DMS 273 treated with DMSO at 0.1 percent for 48 hours (cell line): Measurements from ENCODE around the gene ZNF490.
"Not testable (repeated sequence)": the region's sequence is repeated elsewhere in the genome, so short reads cannot be mapped to it uniquely, and the experiment has no call there.

Experiments used
- DNase-seq: peaks from one replicate; lab custom pipeline; 2025; lab: John Stamatoyannopoulos, UW

ZNF490 gene

DNA sequence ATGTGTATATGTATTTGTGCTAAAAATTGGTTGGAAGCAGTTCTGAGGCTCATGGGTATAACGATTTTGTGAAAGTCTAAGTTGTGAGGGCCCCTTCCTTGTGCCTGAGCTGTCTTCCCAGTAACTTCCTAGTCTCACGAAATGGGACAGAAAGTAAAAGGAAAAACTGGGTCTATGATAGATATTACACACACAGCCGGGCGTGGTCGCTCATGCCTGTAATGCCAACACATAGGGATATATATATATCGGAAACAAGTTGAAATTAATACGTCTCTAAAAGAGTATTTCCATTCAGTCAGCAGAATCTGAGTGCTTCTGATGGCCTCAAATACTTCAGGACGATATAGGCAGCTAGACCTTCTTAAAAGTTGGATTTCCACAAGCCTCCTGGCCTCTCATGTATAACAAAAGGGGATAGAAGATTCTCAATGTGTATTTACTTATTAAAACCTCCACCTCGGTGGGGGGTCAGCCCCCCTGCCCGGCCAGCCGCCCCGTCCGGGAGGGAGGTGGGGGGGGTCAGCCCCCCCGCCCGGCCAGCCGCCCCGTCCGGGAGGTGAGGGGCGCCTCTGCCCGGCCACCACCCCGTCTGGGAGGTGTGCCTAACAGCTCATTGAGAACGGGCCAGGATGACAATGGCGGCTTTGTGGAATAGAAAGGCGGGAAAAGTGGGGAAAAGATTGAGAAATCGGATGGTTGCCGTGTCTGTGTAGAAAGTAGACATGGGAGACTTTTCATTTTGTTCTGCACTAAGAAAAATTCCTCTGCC is 10.8 kb upstream of the ZNF490 start:
- DNase-seq: not testable (repeated sequence)

DNA sequence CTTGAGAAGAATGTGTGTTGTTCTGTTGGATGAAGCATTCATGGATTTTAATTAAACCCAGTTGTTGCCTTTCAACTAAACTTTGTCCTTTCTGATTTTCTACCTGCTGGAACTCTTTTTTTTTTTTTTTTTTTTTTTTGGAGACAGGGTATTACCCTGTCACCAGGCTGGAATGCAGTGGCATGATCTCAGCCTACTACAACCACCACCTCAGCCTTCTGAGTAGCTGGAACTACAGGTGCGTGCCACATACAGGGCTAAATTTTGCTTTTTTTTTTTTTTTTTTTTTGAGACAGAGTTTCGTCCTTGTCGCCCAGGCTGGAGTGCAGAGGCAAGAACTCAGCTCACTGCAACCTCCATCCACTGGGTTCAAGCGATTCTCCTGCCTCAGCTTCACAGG is 7.0 kb upstream of the ZNF490 start:
- no peak for DNase-seq

DNA sequence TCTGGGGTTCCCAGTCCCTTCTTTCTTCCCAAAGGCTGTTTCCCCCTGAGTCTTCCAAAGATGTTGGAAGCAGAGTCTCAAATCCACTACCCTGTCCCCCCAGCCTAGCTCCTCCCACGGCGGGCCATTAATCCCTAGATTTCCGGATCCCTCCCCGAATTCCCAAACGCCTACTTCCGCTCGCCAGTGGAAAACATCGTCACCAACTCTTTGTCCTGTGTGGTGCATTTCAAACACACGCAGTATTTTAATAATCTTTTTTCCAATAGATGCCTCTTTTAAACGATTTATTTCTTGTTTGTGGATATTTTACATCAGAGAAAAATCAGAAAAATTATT is 717 bp upstream of the ZNF490 start:
- peak; percentile 51 for DNase-seq

DNA sequence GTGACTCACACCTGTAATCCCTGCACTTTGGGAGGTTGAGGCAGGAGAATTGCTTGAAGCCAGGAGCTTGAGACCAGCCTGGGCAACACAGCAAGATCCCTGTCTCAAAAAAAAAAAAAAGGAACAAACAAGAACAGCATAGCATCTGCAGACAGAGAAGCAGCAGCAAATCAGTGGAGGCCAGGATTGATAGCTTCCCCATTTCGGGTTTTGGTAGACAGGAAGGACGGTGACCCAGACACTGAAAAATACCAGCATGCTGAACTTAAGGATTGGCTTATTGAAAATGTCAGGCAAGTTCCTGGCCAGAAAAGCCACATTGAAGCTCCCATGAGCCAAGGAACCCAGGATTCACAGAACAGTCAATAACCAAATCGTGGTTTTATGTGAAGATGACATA is 3.0 kb downstream of the ZNF490 start:
- DNase-seq: no peak

DNA sequence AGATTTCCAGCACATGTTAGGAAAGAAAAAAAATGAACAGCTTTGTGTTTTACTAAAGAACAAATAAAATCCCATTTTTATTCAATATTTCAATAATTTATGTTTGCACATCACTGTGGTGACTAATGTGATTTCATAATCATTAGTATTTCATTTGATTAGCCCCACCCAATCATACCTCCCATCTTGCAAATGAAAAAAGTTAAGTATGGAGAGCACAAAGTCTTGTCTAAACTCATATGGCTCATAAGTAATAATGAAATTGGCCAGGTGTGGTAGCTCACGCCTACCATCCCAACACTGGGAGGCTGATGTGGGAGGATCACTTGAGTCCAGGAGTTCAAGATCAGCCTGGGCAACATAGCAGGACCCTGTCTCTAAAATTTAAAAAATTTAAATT is 3.8 kb downstream of the ZNF490 start:
- no peak for DNase-seq

DNA sequence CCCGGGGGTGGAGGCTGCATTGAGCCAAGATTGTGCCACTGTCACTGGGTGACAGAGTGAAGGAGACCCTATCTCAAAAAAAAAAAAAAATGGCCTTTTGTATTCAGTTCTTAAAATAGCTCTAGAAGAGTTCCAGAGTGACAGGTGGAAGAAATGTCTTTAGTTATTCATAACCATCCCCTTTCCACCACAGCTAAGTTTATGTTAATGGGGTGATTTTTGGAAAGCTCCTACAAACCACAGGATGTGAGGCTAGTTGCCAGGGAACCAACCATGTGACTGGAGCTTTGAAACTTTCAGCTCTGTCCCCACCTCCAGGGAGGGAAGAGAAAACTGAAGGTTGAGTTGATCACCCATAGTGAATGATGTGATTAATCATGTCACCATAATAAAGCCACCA is 6.9 kb downstream of the ZNF490 start:
- no peak for DNase-seq

DNA sequence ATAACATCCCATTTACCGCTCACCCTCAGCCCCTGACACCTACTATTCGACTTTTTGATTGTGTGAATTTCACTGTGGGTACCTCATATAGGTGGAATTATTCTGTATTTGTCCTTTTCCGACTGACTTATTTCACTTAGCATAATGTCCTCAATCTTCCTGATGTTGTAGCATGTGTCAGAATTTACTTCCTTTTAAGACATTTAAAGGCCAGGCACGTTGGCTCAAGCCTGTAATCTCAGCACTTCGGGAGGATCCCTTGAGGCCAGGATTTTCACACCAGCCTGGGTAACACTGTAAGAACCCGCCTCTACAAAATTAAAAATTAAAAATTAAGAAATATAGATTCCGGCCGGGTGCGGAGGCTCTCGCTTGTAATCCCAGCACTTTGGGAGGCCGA is 13.0 kb downstream of the ZNF490 start:
- DNase-seq: no peak

DNA sequence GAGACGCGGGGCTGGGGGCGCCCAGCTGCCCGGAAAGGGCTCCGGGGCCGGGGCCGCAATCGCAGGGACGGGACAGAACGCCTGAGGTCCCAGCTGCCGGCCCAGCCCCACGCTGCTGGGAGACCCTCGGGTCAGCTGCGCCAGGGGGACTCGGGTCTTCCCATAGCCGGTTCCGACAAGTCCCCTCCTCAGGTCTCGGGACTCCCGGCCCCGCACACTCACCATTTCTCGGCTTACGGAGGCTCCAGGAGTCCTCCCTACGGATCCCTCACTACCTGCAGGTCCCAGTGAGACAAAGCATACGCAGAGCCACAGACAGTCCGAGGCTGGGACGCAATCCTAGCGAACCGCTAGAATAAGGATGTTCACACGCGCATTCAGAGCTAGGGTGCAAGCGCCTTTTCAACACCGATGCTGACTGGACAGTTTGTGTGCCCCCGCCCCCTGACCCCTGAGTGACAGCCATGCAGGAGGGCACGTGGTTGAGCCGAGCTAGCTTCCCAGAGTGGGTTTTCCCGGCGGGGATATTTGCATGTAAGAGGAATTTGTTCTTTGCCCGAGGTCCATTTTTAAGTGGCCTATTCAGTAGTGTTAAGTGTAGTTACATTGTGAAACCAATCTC is 13.6 kb downstream of the ZNF490 start:
- no peak for DNase-seq

DNA sequence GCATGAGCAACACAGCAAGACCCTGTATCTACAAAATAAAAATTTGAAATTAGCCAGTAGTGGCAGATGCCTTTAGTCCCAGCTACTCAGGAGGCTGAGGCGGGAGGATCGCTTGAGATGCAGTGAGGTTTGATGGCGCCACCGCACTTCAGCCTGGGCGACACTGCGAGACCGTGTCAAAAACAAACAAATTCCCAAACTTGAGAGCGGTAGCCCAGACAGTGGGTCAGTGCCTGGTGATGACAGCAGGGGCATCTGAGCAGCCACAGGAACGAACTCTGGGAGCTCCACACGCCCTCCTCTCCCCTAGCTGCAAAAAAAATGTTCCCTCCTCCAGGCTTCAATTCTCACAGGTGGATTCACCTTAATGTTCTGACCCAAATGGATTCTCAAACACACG is 14.1 kb downstream of the ZNF490 start:
- no peak for DNase-seq

DNA sequence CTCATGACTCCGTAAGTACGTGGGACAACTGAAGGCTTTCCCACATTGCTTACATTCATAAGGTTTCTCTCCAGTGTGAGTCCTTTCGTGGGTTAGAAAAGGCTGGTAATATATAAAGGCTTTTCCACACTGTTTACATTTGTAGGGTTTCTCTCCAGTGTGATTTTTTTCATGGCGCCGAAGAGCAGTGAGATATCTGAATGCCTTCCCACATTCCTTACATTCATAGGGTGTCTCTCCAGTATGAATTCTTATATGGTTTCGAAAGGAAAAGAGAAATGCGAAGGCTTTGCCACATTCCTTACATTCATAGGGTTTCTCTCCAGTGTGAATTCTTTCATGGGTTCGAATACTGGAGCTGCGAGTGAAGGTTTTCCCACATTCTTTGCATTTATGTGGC is 29.5 kb downstream of the ZNF490 start:
- no peak for DNase-seq

DNA sequence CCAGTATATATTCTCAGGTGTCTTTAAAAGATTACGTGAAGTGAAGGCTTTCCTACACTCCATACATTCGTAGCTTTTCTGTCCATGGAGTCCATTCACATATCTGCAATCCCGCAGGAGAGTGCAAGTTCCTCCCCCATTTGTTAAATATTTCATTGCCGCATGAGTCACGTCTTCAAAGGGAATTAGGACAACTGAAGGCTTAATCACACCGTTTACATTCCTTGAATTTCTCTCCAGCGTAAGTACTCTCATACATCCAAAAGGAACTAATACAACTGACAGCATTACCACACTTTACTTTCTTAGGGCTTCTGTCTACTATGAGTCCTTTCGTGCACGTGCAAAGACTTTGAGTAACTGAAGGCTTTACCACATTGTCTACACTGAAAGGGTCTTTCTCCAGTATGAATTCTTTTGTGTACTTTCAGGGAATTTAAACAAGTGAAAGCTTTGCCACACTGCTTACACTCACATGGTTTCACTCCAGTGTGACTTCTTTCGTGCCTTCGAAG is 30.4 kb downstream of the ZNF490 start:
- DNase-seq: no peak

DNA sequence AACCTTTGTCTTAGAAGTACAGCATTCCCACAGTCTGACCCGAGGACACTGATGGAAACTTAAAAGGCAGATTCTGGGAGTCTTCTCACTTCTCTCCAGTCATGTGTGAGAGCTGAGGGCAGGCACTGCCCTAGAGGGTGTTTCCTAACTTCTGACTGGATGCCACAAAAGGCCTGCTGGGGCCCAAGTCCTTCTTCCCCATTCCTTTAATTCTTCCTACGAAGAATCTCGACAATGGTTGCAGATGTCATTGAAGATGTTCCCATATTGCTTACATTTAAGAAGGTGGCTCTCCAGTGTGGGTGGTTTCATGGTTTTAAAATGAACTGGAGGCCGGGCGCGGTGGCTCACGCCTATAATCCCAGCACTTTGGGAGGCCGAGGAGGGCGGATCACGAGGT is 32.0 kb downstream of the ZNF490 start:
- DNase-seq: no peak

DNA sequence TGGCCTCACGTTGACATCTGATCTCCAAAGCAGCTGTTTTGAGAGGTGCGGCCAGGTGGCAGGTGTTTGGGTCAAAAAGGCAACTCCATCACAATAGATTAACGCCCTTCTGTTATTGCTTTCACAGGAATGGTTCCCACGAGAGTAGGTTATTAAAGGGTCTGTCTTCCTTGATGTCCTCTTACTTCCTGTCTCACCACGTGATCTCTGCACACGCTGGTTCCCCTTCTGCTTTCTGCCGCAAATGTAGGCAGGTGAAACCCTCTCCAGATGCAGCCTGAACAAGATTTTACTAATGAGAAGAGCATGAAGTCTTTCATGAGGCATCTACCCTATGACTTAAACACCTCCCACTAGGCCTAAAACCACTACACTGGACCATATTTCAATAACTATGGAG is 36.6 kb downstream of the ZNF490 start:
- DNase-seq: no peak

DNA sequence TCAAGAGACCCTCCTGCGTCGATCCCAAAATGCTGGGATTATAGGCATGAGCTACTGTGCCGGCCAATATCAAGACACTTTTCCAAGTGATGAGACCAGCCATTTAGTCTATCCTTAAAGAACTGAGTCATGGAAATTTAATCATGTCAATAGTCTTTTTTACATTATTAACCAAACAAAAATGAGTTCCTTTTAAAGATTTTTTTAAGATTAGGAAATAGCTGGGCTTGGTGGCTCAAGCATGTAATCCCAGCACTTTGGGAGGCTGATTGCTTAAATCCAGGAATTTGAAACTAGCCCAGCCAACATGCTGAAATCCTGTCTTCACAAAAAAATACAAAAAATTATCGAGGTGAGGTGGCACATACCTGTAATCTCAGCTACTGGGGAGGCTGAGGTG is 42.7 kb downstream of the ZNF490 start:
- DNase-seq: no peak

DNA sequence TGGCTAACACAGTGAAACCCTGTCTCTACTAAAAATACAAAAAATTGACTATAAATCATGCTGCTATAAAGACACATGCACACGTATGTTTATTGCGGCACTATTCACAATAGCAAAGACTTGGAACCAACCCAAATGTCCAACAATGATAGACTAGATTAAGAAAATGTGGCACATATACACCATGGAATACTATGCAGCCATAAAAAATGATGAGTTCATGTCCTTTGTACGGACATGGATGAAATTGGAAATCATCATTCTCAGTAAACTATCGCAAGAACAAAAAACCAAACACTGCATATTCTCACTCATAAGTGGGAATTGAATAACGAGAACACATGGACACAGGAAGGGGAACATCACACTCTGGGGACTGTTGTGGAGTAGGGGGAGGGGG is 44.2 kb downstream of the ZNF490 start:
- DNase-seq: not testable (repeated sequence)

DNA sequence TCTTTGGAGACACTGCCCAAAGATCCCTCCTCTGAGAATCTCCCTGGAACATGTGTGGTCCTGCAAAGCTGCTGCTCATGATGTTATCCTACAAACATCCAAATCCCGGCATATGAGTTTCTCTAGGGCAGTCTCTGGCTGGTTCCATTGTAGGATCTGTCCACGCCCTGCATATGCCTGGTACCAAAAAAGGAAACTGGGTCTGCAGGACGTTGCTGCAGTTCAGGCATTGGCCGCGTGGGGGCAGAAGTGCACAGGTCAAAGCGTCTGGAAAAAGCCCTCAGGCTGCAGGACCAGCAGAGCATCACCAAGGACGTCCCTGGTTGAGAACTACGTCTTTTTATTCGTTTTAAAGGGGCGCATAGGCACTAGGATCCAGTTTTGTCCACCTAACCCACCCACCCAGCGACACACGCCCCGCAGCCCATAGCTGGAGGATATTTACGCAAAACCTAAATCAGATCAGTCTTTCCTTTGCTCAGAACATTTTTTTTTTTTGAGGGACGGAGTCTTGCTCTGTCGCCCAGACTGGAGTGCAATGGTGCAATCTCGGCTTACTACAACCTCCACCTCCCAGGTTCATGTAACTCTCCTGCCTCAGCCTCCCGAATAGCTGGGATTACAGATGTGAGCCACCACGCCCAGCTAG is 46.5 kb downstream of the ZNF490 start:
- DNase-seq: peak; percentile 76

DNA sequence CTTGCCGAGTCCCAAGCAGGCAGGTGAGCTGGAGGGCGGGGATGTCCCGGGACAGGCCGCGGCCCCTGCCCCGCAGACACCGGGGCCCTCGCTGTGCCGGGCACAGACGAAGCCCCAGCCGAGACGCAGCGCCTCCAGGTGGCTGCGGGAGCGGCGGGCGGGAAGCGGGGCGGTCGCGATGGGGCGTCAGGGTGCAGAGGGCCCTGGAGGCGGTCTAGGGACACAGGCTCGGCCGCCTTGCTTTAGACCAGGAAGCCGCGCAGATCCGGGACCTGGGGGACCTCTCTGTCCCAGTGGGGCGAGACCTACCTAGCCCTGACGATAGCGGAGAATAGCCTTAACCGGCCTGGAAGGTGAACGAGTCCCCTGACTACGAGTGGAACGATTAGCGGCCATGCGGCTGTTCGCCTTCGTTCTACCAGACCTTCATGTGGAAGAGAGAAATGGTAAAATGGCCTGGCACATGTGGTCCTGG is 55.1 kb downstream of the ZNF490 start:
- DNase-seq: no peak

DNA sequence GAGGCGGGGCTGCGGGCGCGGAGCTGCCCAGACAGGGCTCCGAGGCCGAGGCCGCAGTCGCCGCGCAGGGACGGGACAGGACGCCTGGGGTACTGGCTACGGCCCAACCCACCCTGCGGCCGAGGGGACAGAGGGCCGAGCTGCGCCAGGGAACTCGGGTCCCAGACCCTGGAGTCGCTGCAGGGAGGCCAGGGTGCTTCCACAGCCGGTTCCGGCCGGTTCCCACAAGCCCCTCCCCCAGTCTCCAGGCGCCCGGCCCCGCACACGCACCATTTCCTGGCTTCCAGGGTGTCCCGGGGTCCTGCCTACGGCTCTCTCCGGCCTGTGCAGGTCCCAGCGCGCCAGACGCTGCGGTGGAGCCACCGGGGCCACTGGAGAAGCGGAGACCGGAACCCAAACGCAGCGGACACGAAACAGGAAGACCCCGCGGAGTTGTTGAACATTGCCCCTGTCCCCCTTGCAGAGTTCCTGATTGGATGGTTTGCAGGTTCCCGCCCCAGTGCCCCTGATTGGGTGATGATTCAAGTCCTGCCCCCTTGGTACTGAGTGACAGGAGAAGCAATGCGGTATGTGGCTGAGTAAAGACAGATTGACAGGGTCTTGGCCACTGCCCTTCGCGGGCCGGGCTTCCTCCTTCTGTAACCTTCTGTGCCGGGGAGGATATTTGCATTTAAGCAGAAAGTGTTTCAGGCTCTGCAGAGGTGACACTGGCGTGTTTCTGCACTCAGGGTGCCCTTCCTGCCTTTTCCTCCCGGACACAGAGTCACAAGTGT is 59.4 kb downstream of the ZNF490 start, which contains the start of gene ZNF564:
TSS of gene ZNF564 (minus strand) at position 423 of the 773 bp plus-strand sequence. CDS start at position 273, 150 bp downstream.
- DNase-seq: peak; percentile 99

DNA sequence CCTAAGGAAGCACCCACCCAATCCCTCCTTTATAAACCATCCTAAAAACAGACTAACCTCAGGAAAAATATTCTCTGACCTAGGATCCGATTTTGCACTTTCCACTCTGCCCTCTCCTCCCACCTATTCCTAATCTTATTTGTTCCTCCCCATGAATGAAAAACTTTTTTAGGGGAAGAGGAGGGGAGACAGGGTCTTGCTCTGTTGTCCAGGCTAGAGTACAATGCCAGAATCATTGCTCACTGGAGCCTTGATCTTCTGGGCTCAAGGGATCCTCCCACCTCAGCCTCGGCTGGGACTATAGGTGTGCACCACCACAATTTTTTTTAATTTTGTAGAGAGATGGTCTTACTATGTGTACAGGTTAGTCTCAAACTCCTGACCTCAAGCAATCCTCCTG is 63.7 kb downstream of the ZNF490 start:
- no peak for DNase-seq

DNA sequence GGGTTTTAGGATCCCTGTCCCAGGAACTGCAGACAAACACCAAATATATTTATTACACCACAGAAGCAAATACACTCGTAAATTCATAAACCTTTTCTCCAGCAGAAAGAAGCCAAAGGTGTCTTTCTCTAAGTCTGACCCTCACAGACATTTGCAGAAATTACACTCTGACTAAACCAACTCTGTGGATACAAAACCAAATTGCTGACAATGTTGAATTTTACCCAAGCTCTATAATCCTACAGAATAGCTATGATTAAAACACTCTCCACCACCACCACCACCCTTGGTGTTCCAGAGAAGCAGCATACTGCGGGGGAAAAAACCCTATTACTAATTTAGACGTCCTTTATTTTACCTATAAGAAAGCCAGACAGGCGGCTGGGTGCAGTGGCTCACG is 64.5 kb downstream of the ZNF490 start:
- DNase-seq: no peak

DNA sequence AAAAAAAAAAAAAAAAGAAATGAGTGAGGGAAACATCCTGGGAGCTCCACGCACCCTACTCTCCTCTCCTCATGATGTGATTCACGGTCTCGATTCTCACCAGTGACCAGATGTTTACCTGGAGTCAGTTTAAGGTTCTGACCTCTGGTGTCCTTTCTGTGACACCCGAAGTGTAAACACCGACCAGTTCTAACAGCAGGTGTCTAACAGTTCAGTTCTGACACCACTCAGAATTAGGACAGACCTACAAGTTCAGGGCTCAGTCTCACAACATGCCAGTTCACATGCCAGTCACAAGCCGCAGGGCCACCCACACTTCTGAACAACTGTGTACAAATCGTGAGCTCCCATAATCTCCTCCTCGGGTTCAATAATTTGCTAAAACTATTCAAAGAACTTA is 65.3 kb downstream of the ZNF490 start:
- no peak for DNase-seq

DNA sequence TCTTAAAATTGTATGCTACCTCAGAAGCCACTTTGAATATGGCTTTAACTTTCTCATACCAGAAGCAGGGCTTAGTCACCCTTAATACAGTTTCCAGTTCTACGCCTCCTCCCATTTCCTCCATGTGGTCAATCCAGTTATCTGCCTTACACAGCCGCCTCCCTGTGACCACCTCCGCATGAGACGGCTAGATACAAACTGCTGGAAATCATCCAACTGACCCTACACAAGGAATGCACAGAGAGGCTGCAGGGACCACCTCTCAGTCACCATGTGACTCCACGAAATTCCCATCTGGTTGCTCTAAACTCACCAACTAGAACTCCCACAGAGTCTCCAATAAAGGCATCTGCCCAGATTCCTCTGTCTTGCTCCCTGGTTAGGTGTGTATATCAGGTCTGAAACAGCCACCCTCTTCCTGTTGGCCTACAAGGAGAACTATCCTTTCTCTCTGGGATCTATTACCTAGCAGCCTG is 66.2 kb downstream of the ZNF490 start:
- no peak for DNase-seq
